Activated T-cell treated with anti-CD3 and anti-CD28 coated beads, Interleukin-2, amount 50 U/mL, for 48 hours (primary cell): ENCODE data around the gene TMEM61.
"Not testable (repeated sequence)": the region's sequence is repeated elsewhere in the genome, so short reads cannot be mapped to it uniquely, and the experiment has no call there.

Experiments
- DNase-seq, 2 experiments: peaks; one replicate each; pipeline ENCODE4 v3.0.0-alpha.2; 2020

TMEM61 gene

GRCh38 chr1:55005351-55006140, 25.1 kb downstream of the TMEM61 start:
- DNase-seq: peak in 1 of 2 experiments; percentile 30

GRCh38 chr1:55006931-55007330, 26.5 kb downstream of the TMEM61 start:
- DNase-seq: no peak

GRCh38 chr1:55007625-55008024, 27.2 kb downstream of the TMEM61 start:
- no peak for DNase-seq

GRCh38 chr1:55010194-55010886, 29.9 kb downstream of the TMEM61 start:
- DNase-seq: no peak

GRCh38 chr1:55010887-55011217, 30.4 kb downstream of the TMEM61 start:
- no peak for DNase-seq

- DNase-seq: no peak
These were observed 32.2 kb downstream of the TMEM61 start for GRCh38 chr1:55012661-55013060.

- no peak for DNase-seq
These were observed 34.7 kb downstream of the TMEM61 start for GRCh38 chr1:55015123-55015522.

- no peak for DNase-seq
These were observed 35.5 kb downstream of the TMEM61 start for GRCh38 chr1:55015731-55016620.

- no peak for DNase-seq
These were observed 38.0 kb downstream of the TMEM61 start for GRCh38 chr1:55018395-55018794.

- peak; percentile 81 to 86 for DNase-seq
These were observed 41.6 kb downstream of the TMEM61 start for GRCh38 chr1:55021942-55022546.

- not testable (repeated sequence) for DNase-seq
These were observed 43.7 kb downstream of the TMEM61 start for GRCh38 chr1:55024163-55024562.

GRCh38 chr1:55026682-55027081, 46.3 kb downstream of the TMEM61 start:
- not testable (repeated sequence) for DNase-seq

- DNase-seq: not testable (repeated sequence)
These were observed 50.7 kb downstream of the TMEM61 start for GRCh38 chr1:55031098-55031497.

- no peak for DNase-seq
These were observed 52.8 kb downstream of the TMEM61 start for GRCh38 chr1:55033265-55033614.

GRCh38 chr1:55034476-55035133, 54.2 kb downstream of the TMEM61 start:
- no peak for DNase-seq

GRCh38 chr1:55035904-55036303, 55.5 kb downstream of the TMEM61 start:
- no peak for DNase-seq

- DNase-seq: no peak
These were observed 57.5 kb downstream of the TMEM61 start for GRCh38 chr1:55037733-55038551.

- no peak for DNase-seq
These were observed 58.1 kb downstream of the TMEM61 start for GRCh38 chr1:55038552-55038838.

GRCh38 chr1:55038974-55039341, 58.5 kb downstream of the TMEM61 start:
- DNase-seq: no peak

- no peak for DNase-seq
These were observed 59.1 kb downstream of the TMEM61 start, which contains the start of gene PCSK9 for GRCh38 chr1:55039342-55040082. Gene PCSK9, plus strand, starts transcription at chr1:55039548. Its CDS starts 290 bp downstream, at chr1:55039838.
